Hematopoietic multipotent progenitor cell treated with erythropoietin and hydrocortisone succinate and interleukin-3 and kit ligand, for 4 days (in vitro differentiated cells): Measurements from ENCODE around the gene LITAF.

ENCODE experiments used
- DNase-seq: peaks from one replicate; pipeline ENCODE4 v3.0.0-alpha.2; 2015

LITAF gene

GRCh38 chr16:11586856-11587642, at the start of gene LITAF:
TSS of gene LITAF (minus strand) at chr16:11586919. CDS start at chr16:11556730, 30,189 bp downstream.
- peak; percentile 75 for DNase-seq

GRCh38 chr16:11636172-11636721, 49.5 kb upstream of the LITAF start:
- DNase-seq: peak; percentile 34

GRCh38 chr16:11635679-11636171, 49.0 kb upstream of the LITAF start:
- DNase-seq: no peak

- peak; percentile 41 for DNase-seq
These were observed 48.5 kb upstream of the LITAF start for GRCh38 chr16:11635113-11635652.

- peak; percentile 71 for DNase-seq
These were observed 47.6 kb upstream of the LITAF start for GRCh38 chr16:11634312-11634711.

GRCh38 chr16:11633113-11633512, 46.4 kb upstream of the LITAF start:
- no peak for DNase-seq

GRCh38 chr16:11632455-11632939, 45.8 kb upstream of the LITAF start:
- no peak for DNase-seq

- no peak for DNase-seq
These were observed 44.5 kb upstream of the LITAF start for GRCh38 chr16:11631214-11631613.

- no peak for DNase-seq
These were observed 44.0 kb upstream of the LITAF start for GRCh38 chr16:11630768-11631056.

GRCh38 chr16:11630046-11630767, 43.5 kb upstream of the LITAF start:
- no peak for DNase-seq

- peak; percentile 77 for DNase-seq
These were observed 42.6 kb upstream of the LITAF start for GRCh38 chr16:11629071-11630030.

GRCh38 chr16:11627822-11628457, 41.2 kb upstream of the LITAF start:
- DNase-seq: no peak

- DNase-seq: no peak
These were observed 40.6 kb upstream of the LITAF start for GRCh38 chr16:11627292-11627663.

- DNase-seq: no peak
These were observed 40.1 kb upstream of the LITAF start for GRCh38 chr16:11626657-11627291.

GRCh38 chr16:11625769-11626168, 39.0 kb upstream of the LITAF start:
- DNase-seq: no peak

- DNase-seq: peak; percentile 71
These were observed 38.2 kb upstream of the LITAF start for GRCh38 chr16:11624636-11625607.

- DNase-seq: peak; percentile 24
These were observed 37.5 kb upstream of the LITAF start for GRCh38 chr16:11624205-11624604.

- DNase-seq: peak; percentile 94
These were observed 35.4 kb upstream of the LITAF start for GRCh38 chr16:11621920-11622651.

- DNase-seq: no peak
These were observed 34.8 kb upstream of the LITAF start for GRCh38 chr16:11621539-11621919.
